Left ventricle myocardium superior (tissue), 1 donor: ENCODE data around the gene CFAP299. TPM values are rescaled to one million over a fixed set of nuclear protein-coding genes. Genes with fewer than 3 reads are reported as not detected.

ENCODE experiments used
- ATAC-seq: fragments of 200-7000 bp; cut with Tn5 transposase; one replicate; pipeline ENCODE4 v1.9.1; 2020; ENCODE audit warnings: mild to moderate bottlenecking, moderate library complexity
- DNase-seq: peaks from one replicate; pipeline ENCODE4 v3.0.0-alpha.2; 2020
- intact Hi-C: fragments of 100-400 bp; cut with micrococcal nuclease; formaldehyde crosslinking; loops from one replicate; pipeline ENCODE4 v1.11.0; 2022
- total RNA-seq: library from RNA; stranded (reverse); fragmentation: NEBNext Ultra II Directional; extraction: Animal tissue kit (Norgen Biotek cat#: 25700); gene quantifications from one replicate; pipeline ENCODE4 v1.2.1, GENCODE V29; 2021
- donor health status: DM: no; HTN: yes; CAD: no; lungs with severe emphysema.

Gene CFAP299
- total RNA-seq, 1 donor from 2014 or later, result not detected

DNA sequence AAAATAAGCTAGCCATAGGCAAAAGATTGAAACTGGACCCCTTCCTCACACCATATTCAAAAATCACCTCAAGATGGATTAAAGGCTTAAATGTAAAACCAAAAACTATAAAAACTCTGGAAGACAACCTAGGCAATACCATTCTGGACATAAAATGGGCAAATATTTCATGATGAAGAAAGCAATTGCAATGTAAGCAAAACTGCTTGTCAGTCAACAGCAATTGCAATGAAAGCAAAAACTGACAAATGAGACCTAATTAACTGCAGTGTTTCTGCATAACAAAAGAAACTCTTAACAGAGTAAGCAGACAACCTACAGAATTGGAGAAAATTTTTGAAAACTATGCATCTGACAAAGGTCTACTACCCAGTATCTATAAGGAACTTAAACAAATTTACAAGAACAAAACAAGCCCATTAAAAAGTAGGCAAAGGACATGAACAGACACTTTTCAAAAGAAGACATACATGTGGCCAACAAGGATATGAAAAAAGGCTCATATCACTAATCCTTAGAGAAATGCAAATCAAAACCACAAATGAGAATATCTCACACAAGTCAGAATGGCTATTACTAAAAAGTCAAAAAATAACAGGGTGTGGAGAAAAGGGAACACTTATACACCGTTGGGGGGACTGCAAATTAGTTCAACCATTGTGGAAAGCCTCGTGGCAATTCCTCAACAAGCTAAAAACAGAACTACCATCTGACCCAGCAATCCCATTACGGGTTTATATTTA lies 46.7 kb downstream of the CFAP299 start:
- ATAC-seq (no peak), DNase-seq (no peak)
- intact Hi-C loops, result no loop called here

DNA sequence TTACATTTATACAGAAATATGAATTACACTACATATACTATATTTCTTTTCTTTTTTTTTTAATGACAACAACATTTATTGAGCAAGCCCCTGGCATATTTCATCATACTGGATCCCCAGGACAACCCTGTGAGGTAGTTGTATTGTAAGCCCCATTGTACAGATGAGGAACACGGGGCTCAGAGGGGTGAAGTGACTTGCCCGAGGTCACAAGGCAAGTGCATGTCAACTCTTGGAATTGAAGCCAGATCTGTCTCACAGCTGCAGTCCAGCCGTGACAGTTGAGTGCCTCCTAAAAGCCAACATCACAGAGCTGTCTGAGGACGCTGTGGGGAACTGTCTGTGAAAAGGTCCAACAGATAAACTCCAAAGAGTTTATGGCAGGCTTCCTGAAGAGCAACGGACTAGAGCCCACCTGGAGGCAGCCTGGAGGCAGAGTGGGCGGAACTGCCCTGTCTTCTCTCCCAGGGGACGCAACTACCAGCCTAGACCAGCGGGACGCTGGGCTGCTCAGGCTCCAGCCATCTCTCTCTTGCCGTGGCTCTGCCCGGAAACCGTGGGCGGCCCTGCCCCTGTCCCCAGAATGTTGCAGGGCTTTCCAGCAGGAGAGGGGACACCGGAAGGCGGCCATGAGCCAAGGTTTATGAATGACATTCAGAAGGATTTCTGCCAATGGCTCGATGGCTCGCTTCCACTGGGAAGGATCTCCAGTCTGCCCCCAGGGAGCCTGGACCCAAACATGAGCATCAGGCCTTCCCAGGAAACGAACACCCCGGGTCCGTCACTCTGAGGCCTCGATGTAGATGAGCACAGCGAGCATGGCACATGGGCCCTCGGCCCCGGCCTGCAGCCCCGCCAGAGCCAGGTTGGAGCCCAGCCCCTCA lies 50.1 kb downstream of the CFAP299 start:
- DNase-seq, result no peak
- intact Hi-C loops, result no loop called here
- ATAC-seq, result no peak

DNA sequence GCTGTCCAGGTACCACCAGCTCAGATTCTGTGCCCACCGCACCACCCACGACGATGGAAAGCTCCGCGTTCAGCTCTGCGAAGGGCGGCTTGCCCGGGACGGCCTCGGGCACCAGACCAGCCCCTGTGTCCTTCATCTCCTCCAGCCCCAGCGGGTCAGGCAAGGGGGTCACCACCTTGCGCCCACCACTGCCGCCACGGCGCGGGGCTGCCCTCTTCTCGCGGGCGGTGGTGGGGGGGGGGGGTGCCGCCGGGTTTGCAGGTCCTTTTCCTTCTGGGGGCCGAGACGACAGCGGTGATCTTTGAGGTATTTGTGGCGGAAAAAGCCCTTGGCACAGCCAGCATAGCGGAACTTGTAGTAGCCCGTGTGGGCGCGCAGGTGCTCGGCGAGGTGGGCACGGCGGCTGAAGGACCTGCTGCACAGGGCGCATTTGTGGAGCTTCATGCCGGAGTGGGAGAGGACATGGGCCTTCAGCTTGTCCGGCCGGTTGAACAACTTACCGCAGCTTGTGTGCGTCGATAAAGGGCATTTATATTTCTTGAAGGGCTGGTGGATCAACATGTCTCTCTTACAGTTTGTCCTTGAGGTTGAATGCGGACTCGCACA lies 50.9 kb downstream of the CFAP299 start:
- ATAC-seq (no peak), DNase-seq (no peak)
- intact Hi-C loops, result no loop called here

DNA sequence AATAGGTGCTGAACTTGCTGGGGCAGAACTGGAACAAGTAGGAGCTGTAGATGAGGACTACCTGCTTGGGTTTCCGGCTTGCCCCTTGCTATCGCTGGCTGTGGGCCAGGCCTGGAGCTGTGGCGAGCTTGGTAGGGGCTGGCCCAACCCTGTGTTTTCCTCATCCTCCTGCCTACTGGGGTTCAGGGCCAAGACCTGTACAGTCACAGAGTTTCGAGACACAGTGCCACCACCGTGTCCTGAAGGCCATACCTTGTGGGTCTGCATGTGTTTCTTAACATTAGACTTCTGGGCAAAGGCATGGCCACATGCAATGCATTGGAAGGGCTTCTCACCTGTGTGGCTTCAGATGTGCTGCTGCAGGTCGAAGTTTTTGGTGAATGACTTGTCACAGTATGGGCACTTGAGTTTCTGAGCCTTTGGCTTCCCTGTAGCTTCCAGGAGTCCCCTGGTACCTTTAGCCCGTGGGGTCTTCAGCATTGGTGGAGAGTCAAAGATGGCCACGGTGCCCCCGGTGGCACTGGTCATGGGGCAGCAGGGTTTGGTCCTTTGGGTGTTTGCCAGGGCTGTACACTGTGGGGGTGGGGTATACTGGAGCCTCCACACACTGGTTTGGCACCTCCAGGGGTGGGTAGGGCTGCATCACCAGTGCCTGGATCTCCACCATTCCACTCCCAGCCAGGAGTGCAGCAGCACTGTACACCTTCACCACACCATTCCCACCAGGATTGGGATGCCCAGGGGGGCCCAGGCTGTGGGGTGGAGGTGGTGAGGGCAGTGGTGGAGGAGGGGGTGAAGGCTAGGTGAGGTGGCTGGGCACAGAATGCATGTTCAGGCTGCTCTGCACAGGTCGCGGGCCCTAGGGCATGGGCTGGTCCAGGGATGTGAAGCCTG lies 52.1 kb downstream of the CFAP299 start:
- ATAC-seq (no peak), DNase-seq (no peak)
- intact Hi-C loops, result no loop called here

DNA sequence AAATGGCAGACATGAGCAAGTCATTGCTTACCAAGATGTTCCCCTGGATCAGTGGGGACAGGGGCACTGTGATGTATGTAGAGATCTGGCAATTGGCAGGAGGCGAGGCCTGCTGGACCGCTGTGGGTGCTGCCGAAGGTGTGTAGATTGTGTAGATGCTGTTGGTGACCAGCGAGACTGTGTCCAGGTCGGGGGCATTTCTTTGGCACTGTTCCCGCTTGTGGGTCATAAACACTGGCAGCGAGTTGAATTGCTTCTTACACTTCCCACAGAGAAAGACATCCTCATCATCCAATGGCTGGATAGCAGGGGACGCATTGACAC lies 52.7 kb downstream of the CFAP299 start:
- ATAC-seq (no peak), DNase-seq (no peak)
- intact Hi-C loops, result no loop called here

GRCh38 chr4:80390178-80390577 lies 54.6 kb downstream of the CFAP299 start:
- intact Hi-C loops, result no loop called here
- no peak for DNase-seq
- no peak for ATAC-seq

DNA sequence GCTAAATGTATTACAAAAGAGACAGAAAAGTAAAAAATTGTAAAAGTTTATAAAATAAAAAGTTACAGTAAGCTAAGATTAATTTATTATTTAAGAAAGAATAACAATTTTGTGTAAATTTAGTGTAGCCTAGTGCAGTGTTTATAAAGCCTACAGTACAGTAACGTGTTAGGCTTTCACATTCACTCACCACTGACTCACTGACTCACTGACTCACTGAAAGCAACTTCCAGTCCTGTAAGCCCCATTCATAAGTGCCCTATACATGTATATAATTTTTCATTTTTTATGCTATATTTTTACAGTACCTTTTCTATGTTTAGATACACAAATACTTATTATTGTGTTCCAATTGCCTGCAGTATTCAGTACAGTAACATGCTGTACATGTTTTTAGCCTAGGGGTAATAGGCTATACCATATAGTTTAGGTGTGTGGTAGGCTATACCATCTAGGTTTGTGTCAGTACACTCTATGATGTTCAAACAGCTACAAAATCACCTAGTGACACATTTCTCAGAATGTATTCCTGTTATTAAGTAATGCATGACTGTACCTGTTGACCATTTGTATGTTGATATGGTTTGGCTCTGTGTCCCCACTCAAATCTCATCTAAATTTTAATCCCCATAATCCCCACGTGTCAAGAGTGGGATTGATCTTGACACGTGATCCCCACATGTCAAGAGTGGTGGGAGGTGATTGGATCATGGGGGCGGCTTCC lies 57.9 kb downstream of the CFAP299 start:
- DNase-seq, result no peak
- intact Hi-C loops, result no loop called here

DNA sequence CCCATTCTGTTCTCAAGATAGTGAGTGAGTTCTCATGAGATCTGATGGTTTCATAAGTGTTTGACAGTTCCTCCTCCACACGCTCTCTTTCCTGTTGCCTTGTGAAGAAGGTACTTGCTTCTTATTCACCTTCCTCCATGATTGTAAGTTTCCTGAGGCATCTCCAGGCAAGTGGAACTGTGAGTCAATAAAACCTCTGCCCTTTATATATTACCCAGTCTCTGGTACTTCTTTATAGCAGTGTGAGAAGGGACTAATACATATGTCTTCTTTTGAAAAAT lies 58.4 kb downstream of the CFAP299 start:
- intact Hi-C loops, result no loop called here
- DNase-seq (no peak), ATAC-seq (no peak)

More for the DNA sequence above, 57.9 kb downstream of the CFAP299 start:
- no peak for ATAC-seq

GRCh38 chr4:80407246-80407645 lies 71.7 kb downstream of the CFAP299 start:
- intact Hi-C loops, result no loop called here
- ATAC-seq, result peak; percentile 77
- DNase-seq, result peak; percentile 43

DNA sequence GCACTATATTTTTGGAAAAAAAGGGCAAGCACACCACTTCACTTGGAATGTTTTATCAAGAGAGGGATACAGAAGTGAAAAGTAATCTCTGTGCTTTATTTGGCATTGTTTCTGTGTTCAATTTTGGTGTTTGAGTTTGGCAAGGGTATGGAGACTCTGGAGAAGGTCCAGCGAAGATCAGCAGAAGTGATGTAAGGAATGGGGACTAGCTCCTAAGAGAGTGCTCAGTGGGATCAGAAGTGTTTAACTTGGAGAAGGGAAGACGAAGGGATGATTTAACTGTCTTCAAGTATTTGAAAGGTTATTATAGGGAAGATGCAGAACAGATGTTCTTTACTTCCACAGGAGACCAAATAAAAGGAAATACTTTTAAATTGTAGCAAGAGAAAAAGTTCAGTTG lies 74.3 kb downstream of the CFAP299 start:
- intact Hi-C loops, result no loop called here
- DNase-seq, result no peak
- ATAC-seq, result no peak

GRCh38 chr4:80412322-80412721 lies 76.8 kb downstream of the CFAP299 start:
- no peak for DNase-seq
- ATAC-seq, result no peak
- intact Hi-C loops, result no loop called here

- DNase-seq, result no peak
- no peak for ATAC-seq
- intact Hi-C loops, result no loop called here
Observed at GRCh38 chr4:80413086-80413485, 77.6 kb downstream of the CFAP299 start.

GRCh38 chr4:80417019-80417418 lies 81.5 kb downstream of the CFAP299 start:
- intact Hi-C loops, result no loop called here
- ATAC-seq, result no peak
- DNase-seq, result no peak

DNA sequence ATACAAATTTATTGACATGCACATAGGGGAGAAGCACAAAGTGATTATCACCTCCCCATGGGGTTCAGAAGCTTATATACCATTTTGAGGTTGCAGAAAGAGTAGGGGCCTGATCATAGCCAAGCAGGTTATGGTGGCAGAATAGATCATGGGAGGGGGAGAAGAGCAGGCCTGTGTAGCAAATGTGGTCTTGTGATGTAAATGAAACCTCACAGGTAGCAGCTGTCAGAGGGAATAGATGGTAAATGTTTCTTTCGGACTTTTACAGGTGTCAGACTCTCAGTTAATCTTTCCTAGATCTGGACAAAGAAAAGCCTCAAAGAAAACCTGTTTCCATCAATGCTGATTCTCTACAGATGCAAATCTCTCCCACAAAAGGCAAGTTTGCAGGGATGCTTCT lies 84.4 kb downstream of the CFAP299 start:
- no peak for DNase-seq
- intact Hi-C loops, result no loop called here
- no peak for ATAC-seq

DNA sequence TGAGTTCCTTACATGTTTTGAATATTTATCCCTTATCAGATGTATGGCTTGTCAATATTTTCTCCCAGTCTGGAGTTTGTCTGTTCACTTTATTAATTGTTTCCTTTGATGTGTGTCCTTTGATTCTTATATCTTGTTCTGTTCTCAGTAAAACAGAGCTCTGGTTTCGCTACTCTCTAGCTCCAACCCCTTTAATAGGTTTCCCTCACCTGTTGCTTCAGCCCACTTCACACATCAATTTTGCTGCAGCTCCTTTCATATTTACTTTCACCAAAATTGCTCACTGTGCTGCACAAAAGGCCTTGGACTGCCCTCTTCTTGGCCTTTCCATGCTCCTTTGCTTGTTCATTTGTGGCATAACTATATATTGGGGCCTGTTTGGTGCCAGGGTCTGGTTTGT lies 85.1 kb downstream of the CFAP299 start:
- DNase-seq (no peak), ATAC-seq (no peak)
- intact Hi-C loops, result no loop called here

DNA sequence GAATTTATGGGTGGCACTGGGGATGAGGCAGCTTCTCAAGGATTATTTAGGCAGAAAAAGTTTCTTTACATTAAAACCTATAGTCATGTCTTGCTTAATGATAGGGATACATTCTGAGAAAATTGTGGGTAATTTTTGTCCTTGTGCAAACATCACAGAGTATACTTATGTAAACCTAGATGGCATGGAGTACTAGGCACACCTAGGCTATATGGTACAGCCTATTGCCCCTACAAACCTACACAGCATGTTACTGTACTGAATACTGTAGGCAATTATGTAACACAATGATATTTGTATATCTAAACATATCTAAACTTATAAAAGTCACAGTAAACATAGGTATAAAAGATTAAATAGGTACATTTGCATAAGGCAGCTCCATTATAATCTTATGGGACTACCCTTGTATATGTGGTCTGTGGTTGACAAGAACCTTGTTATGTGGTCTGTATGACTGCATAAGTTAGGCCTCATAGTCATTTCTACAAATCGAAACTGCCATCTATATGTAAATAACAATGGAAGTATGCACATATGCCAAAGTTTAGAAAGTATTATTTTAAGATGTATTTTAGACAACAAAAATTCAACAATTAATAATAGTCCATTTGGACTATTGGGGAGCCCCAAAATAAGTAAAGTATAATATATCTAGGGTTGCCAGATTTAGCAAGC lies 87.3 kb downstream of the CFAP299 start:
- no peak for DNase-seq
- intact Hi-C loops, result no loop called here
- ATAC-seq, result no peak

DNA sequence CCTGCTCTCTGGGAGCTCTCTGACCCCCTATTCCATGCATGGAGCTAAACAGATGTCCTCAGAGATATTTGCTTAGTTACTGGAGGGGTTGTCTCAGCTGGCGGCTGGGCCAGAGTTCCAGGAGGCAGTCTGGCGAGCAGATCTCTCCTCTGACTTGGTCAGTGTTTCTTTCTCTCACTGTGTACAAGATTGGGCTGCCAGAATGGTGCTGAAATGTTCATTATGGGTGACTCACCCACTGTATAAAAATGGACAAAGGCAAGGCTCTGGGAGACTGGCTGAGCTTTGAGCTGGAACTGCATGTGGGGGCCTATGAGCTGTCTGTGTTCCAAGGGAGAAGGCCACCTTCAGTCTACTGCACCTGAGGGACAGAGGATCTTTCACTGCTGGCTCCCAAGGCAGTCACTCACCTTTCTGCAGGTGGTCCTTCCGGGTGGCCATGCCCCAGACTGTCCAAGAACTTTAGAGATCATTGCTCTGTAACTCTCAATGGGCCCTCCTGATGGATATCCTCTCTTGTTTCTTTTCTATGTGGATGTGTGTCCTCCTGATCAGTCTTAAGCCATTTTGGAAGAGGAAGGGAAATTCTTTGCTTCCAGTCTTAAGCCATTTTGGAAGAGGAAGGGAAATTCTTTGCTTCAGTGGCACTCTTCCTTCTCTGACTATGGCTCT lies 88.2 kb downstream of the CFAP299 start:
- DNase-seq, result peak; percentile 35
- intact Hi-C loops, result no loop called here
- peak; percentile 47 for ATAC-seq

DNA sequence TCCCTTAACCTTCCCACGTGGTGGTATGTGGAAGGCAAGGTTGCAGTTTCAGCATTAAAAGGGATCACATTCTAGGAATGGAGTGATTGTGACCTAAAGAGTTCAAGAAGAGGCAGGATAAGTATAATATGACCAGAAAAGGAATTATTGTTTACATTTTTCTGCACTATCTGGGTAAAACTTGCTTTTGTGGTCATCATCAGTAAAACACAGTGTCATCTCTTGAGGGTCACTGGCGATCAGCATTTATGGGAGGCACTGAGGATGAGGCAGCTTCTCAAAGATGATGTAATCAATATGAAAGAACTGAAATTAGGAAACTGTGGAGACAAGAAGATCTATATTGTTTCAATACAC lies 88.7 kb downstream of the CFAP299 start:
- ATAC-seq (no peak), DNase-seq (no peak)
- intact Hi-C loops, result no loop called here
